ENCODE results near the gene MBP. TPM values are rescaled to one million over a fixed set of nuclear protein-coding genes. Genes with fewer than 3 reads are reported as not detected.

Gene MBP
- total and polyA plus RNA-seq, 2 donors (not counting 3 experiments of a cell fraction or from before 2014, with no cell fraction given) = 1.7 to 2.3 TPM

DNA sequence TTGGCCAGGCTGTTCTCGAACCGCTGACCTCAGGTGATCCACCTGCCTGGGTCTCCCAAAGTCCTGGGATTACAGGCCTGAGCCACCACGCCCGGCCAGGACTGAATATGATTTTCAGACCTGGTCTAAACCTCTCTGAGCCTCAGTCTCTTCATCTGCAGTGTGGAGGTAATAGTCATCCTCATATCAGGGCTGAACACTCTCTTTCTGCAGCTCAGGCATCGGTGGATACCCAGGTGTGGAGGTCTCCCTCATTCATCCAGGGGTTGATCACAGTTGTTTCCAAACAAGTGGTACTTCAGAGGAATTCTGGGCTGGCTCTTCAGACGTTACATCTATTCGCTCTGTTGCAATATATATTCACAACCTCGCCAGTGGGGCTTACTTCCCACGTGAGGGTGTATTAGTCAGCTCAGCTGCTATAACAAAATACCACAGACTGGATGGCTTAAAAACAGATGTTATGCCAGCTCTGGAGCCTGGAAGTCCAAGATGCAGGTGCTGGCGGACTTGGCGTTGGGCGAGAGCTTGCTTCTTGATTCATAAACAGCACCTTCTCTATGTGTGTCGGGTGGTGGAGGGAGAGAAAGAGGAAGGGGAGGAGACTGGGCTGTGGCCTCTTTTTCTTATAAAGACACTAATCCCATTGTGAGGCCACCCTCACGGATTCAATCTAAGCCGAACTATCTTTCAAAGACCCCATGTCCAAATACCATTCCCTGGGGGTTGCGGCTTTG, 2.9 kb upstream of the MBP start:
- CTCF ChIA-PET = interaction anchor here (1.3 to 1.8 kb wide), 2 partner anchors 68 to 76 kb away, joined by 4 to 10 read pairs; no protein-coding TSS in a partner anchor
- H3K9me1 ChIP-seq (replicated peaks; ENCODE audit: control insufficient read depth, extremely low read depth, insufficient read depth, low read length) = no peaks in the 10 kb centered on the region
- no peaks in the 10 kb centered on the region for H3K79me2 ChIP-seq (ENCODE audit: control insufficient read depth, insufficient read depth, low read length)
- no peak overlapping the region for H3K4me3 ChIP-seq (replicated peaks in 1 of 3; ENCODE audit: insufficient read depth in 1 of 3, low read depth in 1 of 3, low read length in 3 of 3)
- H3K9me3 ChIP-seq (replicated peaks; ENCODE audit: control insufficient read depth, insufficient read depth, low read length) = no peaks in the 10 kb centered on the region
- H2AFZ ChIP-seq (ENCODE audit: low read depth, low read length) = no peak overlapping the region
- no peak for DNase-seq (ENCODE audit: low read depth, low spot score)
- no peak overlapping the region for H3K9ac ChIP-seq (replicated peaks; ENCODE audit: extremely low read depth, insufficient read depth, low read length)
- FAIRE-seq = no peak
- POLR2A ChIA-PET = no interaction called here
- dilution Hi-C loops (cut with MboI; ENCODE audit: extremely low pct_ligation_motif_present, low sequenced_read_pairs) = no loop called here
- H3K4me1 ChIP-seq (ENCODE audit: control insufficient read depth, extremely low read depth, insufficient read depth, low read length) = peaks cover 13% of the 10 kb centered on the region
- H4K20me1 ChIP-seq (replicated peaks; ENCODE audit: control insufficient read depth, extremely low read depth, insufficient read depth, low read length) = no peaks in the 10 kb centered on the region
- intact Hi-C loops (cut with micrococcal nuclease) = no loop called here
- no peak overlapping the region for H3K27ac ChIP-seq (ENCODE audit: insufficient read depth, low read depth, low read length)
- H3K27me3 ChIP-seq (ENCODE audit: control insufficient read depth in 2 of 2, insufficient read depth in 2 of 2, low read length in 2 of 2) = peaks cover 2 to 28% of the 10 kb centered on the region in 2 experiments
- BruUV-seq (replicated peaks) = no TSS peak
- no peak overlapping the region for H3K4me2 ChIP-seq (ENCODE audit: insufficient read depth, low read length)
- TF ChIP-seq FOS (IDR thresholded peaks at IDR 0.05; ENCODE audit: borderline replicate concordance, insufficient read depth, low read length) (no peak), JUN (IDR thresholded peaks at IDR 0.05; ENCODE audit: borderline replicate concordance, insufficient read depth, insufficient read length, low read depth) (no peak), GATA2 (IDR thresholded peaks at IDR 0.05; ENCODE audit: insufficient read depth, insufficient read length, low read depth, low read length) (no peak), POLR2AphosphoS5 (IDR thresholded peaks at IDR 0.05; ENCODE audit: insufficient read depth, low read depth, low read length) (no peak)
- TF ChIP-seq, protein P1, sequence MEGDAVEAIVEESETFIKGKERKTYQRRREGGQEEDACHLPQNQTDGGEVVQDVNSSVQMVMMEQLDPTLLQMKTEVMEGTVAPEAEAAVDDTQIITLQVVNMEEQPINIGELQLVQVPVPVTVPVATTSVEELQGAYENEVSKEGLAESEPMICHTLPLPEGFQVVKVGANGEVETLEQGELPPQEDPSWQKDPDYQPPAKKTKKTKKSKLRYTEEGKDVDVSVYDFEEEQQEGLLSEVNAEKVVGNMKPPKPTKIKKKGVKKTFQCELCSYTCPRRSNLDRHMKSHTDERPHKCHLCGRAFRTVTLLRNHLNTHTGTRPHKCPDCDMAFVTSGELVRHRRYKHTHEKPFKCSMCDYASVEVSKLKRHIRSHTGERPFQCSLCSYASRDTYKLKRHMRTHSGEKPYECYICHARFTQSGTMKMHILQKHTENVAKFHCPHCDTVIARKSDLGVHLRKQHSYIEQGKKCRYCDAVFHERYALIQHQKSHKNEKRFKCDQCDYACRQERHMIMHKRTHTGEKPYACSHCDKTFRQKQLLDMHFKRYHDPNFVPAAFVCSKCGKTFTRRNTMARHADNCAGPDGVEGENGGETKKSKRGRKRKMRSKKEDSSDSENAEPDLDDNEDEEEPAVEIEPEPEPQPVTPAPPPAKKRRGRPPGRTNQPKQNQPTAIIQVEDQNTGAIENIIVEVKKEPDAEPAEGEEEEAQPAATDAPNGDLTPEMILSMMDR (IDR thresholded peaks at IDR 0.05; ENCODE audit: extremely low read depth in 1 of 2, insufficient read depth in 1 of 2, low read depth in 1 of 2, low read length in 2 of 2) = no peak
- TF ChIP-seq, protein P2, sequence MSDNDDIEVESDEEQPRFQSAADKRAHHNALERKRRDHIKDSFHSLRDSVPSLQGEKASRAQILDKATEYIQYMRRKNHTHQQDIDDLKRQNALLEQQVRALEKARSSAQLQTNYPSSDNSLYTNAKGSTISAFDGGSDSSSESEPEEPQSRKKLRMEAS (IDR thresholded peaks at IDR 0.05; ENCODE audit: insufficient read depth, insufficient read length) = no peak
- no peaks in the 10 kb centered on the region for H3K36me3 ChIP-seq (ENCODE audit: control insufficient read depth in 2 of 2, extremely low read depth in 1 of 2, insufficient read depth in 2 of 2, low read length in 2 of 2)

Data from endothelial cell of umbilical vein (primary cell).